HG03439 (cell line): ENCODE measurements around the gene COL12A1.

Source experiments
- ATAC-seq: cut with Tn5 transposase; IDR thresholded peaks from one replicate; pipeline ENCODE4 v1.9.1; 2021; ENCODE audit warnings: mild to moderate bottlenecking, moderate library complexity; ENCODE audit not compliant: unreplicated experiment

The COL12A1 gene

GRCh38 chr6:75065523-75065922 lies 140.3 kb downstream of the COL12A1 start:
- no peak for ATAC-seq

- no peak for ATAC-seq
Measured at GRCh38 chr6:75052491-75052890, 153.4 kb downstream of the COL12A1 start.

GRCh38 chr6:75049308-75049707 lies 156.5 kb downstream of the COL12A1 start:
- no peak for ATAC-seq

- no peak for ATAC-seq
Measured at GRCh38 chr6:75044846-75045245, 161.0 kb downstream of the COL12A1 start.

GRCh38 chr6:75041381-75041780 lies 164.5 kb downstream of the COL12A1 start:
- no peak for ATAC-seq
